ENCODE data around the gene GNAS. TPM values are rescaled to one million over a fixed set of nuclear protein-coding genes. Genes with fewer than 3 reads are reported as not detected.

Gene GNAS
- total RNA-seq, 2 donors from 2014 or later = 462 to 623 TPM

GRCh38 chr20:58841539-58842264 is 10.8 kb upstream of the GNAS start:
- peaks cover 8% of the 10 kb centered on the region for H3K4me1 ChIP-seq
- H3K9me3 ChIP-seq = no peaks in the 10 kb centered on the region
- DNase-seq (no peak), ATAC-seq (no peak)
- intact Hi-C loops (cut with DNase I) = no loop called here
- TF ChIP-seq POLR2A (IDR thresholded peaks at IDR 0.05) (no peak), CTCF (IDR thresholded peaks at IDR 0.05) (no peak)
- WGBS, 2 donors = 47 to 68% methylated on average over 58 of the region's 58 CpGs
- H3K36me3 ChIP-seq (replicated peaks in 1 of 2; ENCODE audit: insufficient read depth in 1 of 2, low read depth in 2 of 2) = no peaks in the 10 kb centered on the region
- no peaks in the 10 kb centered on the region for H3K27me3 ChIP-seq
- H3K27ac ChIP-seq = no peak overlapping the region
- no peak overlapping the region for H3K4me3 ChIP-seq

DNA sequence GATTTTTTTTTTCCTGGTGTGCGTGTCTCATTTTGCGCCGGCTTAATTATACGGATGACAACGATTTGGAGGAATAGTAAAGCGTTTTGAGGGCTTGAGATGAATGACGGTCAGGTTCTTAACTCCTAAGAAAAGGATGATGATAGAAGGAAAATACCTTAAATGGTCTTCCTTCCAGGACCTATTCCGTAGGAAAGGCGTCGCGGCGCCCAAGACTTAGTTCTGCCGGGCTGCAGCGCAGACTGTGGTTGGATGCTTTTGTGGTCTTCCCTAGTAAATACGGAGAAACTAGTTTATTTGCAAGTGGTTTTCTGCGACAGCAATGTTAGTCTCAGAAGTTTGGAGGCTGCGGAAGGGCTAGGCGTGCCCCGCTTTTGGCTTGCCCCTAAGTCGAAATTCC is 10.2 kb upstream of the GNAS start:
- TF ChIP-seq POLR2A (IDR thresholded peaks at IDR 0.05) (no peak), CTCF (IDR thresholded peaks at IDR 0.05) (no peak)
- H3K4me3 ChIP-seq = no peak overlapping the region
- intact Hi-C loops (cut with DNase I) = no loop called here
- DNase-seq (no peak), ATAC-seq (no peak)
- H3K27me3 ChIP-seq = no peaks in the 10 kb centered on the region
- H3K36me3 ChIP-seq (replicated peaks in 1 of 2; ENCODE audit: insufficient read depth in 1 of 2, low read depth in 2 of 2) = no peaks in the 10 kb centered on the region
- 37 to 44% methylated on average over 20 of the region's 20 CpGs for WGBS, 2 donors
- H3K9me3 ChIP-seq = no peaks in the 10 kb centered on the region
- H3K27ac ChIP-seq = no peak overlapping the region
- H3K4me1 ChIP-seq = peaks cover 8% of the 10 kb centered on the region

DNA sequence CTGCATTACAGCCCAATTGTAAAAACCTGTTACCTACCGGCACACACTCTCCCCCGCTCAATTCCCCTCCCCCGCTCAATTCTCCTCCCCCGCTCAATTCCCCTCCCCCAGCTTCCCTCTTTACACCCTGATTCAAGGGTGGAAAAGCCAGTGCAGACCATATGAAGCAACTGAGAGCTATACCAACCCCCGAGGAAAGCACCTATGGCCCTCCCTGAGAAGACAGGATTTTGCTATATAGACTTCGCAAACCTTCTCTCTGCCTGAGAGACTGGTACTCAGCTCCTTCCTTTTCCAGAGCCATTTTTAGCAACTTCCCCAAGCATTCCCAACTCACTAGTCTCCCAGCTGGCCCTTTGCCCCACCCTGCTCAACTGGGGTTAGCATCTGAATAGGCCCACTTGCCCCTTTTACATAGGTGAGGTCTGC is 9.4 kb upstream of the GNAS start:
- no peak for TF ChIP-seq CTCF (IDR thresholded peaks at IDR 0.05)
- no peak for TF ChIP-seq POLR2A (IDR thresholded peaks at IDR 0.05)
- H3K9me3 ChIP-seq = no peaks in the 10 kb centered on the region
- ATAC-seq = no peak
- 45 to 54% methylated on average over 5 to 6 of the region's 6 CpGs for WGBS, 2 donors
- H3K4me3 ChIP-seq = no peak overlapping the region
- intact Hi-C loops (cut with DNase I) = no loop called here
- H3K27ac ChIP-seq = no peak overlapping the region
- H3K4me1 ChIP-seq = peaks cover 8% of the 10 kb centered on the region
- no peak for DNase-seq
- H3K36me3 ChIP-seq (replicated peaks in 1 of 2; ENCODE audit: insufficient read depth in 1 of 2, low read depth in 2 of 2) = no peaks in the 10 kb centered on the region
- no peaks in the 10 kb centered on the region for H3K27me3 ChIP-seq

- H3K27ac ChIP-seq = no peak overlapping the region
- no peak overlapping the region for H3K4me3 ChIP-seq
- ATAC-seq (no peak), DNase-seq (no peak)
- intact Hi-C loops (cut with DNase I) = no loop called here
- H3K4me1 ChIP-seq = no peaks in the 10 kb centered on the region
- no peaks in the 10 kb centered on the region for H3K36me3 ChIP-seq (replicated peaks in 1 of 2; ENCODE audit: insufficient read depth in 1 of 2, low read depth in 2 of 2)
- H3K9me3 ChIP-seq = no peaks in the 10 kb centered on the region
- no peak for TF ChIP-seq POLR2A (IDR thresholded peaks at IDR 0.05)
- TF ChIP-seq CTCF (IDR thresholded peaks at IDR 0.05) = no peak
- WGBS, 2 donors = 54% methylated on average over 3 of the region's 3 CpGs
- no peaks in the 10 kb centered on the region for H3K27me3 ChIP-seq
These were observed 6.8 kb upstream of the GNAS start for GRCh38 chr20:58845706-58846105.

- no peak overlapping the region for H3K27ac ChIP-seq
- no peak for TF ChIP-seq POLR2A (IDR thresholded peaks at IDR 0.05)
- no peak for TF ChIP-seq CTCF (IDR thresholded peaks at IDR 0.05)
- H3K4me1 ChIP-seq = peaks cover 8% of the 10 kb centered on the region
- no peaks in the 10 kb centered on the region for H3K36me3 ChIP-seq (replicated peaks in 1 of 2; ENCODE audit: insufficient read depth in 1 of 2, low read depth in 2 of 2)
- H3K9me3 ChIP-seq = no peaks in the 10 kb centered on the region
- H3K27me3 ChIP-seq = no peaks in the 10 kb centered on the region
- no peak for ATAC-seq
- intact Hi-C loops (cut with DNase I) = no loop called here
- no peak for DNase-seq
- H3K4me3 ChIP-seq = no peak overlapping the region
- WGBS, 2 donors = 54 to 55% methylated on average over 2 of the region's 2 CpGs
These were observed 5.1 kb upstream of the GNAS start for GRCh38 chr20:58847463-58847862.
